GM19351 (cell line): ENCODE data around the gene RASA1.
A peak's percentile ranks its signal among the peaks of the same experiment; 100 is the strongest.
"Not testable (repeated sequence)": the region's sequence is repeated elsewhere in the genome, so short reads cannot be mapped to it uniquely, and the experiment has no call there.

Experiments used
- ATAC-seq: cut with Tn5 transposase; IDR thresholded peaks from one replicate; pipeline ENCODE4 v1.9.1; 2021; ENCODE audit warnings: mild to moderate bottlenecking, moderate library complexity; ENCODE audit not compliant: unreplicated experiment

Gene RASA1

DNA sequence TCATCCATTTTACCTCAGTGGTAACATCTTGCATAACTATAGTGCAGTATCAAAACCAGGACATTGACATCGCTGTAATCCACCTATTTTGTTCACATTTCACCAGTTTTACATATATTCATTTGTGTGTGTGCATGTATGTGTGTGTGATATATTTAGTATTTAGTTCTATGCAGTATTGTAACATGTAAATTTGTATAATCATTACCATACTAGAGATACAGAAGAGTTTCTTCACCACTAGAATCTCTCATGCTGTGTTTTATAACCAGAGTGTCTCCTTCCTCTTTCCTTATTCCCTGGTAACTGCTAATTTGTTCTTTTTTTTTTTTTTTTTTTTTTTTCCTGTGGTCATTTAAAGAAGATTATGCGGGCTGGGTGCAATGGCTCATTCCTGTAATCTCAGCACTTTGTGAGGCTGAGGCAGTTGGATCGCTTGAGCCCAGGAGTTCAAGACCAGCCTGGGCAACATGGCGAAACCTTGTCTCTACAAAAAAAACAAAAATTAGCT, 11.0 kb downstream of the RASA1 start:
- ATAC-seq: no peak

DNA sequence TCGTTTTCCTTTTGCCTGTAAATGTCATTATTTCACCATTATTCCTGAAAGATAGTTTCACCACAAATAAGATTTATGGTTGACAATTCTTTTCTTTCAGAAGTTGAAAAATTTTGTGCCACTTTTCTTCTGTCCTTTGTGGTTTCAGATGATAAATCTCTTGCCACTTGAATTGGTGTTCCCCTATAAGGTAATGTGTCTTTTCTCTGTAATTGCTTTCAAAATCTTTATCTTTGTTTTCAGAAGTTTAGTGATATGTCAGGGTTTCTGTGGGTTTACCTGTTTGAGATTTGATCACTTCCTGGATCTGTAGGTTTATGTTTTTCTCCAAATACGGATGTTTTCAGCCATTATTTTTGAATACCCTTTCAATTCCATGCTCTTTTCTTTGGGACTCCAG, 14.6 kb downstream of the RASA1 start:
- ATAC-seq: no peak

DNA sequence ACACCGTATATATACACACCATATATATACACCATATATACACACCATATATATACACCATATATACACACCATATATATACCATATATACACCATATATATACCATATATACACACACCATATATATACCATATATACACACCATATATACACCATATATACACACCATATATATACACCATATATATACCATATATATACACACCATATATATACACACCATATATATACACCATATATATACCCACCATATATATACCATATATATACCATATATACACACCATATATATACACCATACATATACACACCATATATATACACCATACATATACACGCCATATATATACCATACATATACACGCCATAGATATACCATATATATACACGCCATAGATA, 19.6 kb downstream of the RASA1 start:
- not testable (repeated sequence) for ATAC-seq

DNA sequence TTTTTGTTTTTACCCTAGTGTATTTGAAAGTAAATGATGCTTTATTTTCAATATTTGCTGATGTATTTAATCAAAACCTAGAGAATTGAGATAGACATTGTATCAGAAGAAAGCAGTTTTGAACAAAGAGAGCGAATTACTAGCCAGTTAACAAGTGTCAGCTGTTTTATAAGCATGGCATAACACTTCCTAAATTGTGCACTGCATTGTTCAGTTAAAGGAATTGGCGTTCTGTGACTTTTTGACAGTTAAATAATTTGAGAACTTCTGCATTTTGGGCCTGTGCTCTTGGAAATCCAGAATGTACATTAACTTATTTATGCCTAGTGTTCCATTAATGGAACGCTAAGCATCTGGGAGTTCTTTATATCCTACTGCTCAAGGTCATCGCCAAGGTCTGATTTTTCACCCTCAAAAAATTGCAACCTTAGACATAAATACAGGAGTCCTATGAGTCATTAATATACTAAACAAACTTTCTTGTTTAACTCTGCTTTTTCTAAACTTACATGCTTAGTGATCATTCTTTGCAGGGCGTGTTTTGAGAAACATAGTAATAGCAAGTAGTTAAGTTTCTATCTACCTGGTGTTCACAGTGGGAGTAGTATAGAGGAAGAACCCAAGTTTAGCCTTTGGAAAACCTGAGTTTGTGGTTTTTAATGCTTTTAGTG, 31.1 kb downstream of the RASA1 start:
- ATAC-seq: no peak

DNA sequence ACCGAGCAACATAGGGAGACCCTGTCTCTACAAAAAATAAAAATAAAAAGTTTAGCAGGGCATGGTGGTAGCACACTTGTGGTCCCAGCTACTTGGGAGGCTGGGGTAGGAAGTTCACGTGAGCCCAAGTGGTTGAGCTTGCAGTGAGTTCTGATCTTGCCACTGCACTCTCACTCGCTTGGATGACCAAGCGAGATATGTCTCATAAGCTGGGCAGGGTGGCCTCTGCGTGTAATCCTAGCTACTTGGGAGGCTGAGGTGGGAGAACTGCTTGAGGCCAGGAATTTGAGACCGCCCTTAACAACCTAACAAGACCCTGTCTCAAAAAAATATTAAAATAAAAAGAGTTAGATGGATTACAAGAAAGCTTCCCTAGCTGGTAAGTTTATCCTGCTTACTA, 32.5 kb downstream of the RASA1 start:
- ATAC-seq: no peak

DNA sequence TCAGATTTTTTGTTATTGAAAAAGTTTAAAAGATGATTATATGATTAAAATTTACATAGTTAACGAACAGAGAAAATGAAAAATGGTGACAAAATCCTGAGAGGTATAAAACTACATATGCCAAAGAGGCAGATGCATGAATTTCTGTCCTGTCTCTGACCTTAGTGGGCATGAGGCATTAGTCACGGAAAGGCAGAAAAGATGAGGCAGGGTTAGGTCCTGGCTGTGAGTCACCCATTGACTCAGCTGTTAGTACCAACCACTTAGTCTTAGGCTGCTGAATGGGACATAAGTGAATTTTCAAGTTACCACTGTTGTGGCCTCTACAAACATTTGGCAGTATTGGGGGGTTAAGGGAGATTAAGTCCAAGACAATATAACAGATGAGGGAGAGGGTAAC, 33.1 kb downstream of the RASA1 start:
- no peak for ATAC-seq

DNA sequence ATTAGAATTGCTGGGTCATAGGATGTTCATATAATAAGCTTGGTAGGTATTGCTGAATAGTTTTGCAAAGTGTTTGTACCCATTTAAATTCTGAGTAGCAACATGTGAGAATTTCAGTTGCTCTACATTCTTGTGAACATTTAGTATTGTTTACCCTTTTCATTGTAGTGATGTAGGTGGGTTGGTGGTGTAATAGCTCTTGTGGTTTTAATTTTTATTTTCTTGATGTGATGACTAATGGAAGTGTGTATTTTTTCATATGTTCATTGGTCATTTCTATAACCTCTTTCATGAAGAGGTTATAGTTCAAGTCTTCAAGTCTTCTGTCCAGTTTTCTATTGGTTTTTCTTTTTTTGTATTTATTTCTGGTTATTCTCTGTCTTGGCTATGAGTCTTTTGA, 34.4 kb downstream of the RASA1 start:
- no peak for ATAC-seq

DNA sequence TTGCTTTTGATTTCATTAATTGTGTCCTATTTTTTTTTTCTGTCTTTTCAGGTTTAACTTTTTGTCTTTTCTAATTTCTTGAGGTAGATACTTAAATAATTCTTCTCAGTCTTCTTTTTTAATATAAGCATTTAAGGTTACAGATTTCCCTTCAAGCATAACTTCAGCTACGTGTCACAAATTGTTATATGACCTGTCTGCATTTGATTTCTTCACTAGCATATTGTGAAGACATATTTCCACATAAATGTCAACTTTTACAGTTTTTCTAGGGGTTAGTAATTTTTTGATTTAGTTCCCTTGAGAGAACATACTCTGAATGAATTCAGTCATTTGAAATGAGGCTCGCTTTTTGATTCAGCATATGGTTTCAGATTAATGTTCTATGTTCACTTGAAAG, 35.6 kb downstream of the RASA1 start:
- ATAC-seq: no peak

DNA sequence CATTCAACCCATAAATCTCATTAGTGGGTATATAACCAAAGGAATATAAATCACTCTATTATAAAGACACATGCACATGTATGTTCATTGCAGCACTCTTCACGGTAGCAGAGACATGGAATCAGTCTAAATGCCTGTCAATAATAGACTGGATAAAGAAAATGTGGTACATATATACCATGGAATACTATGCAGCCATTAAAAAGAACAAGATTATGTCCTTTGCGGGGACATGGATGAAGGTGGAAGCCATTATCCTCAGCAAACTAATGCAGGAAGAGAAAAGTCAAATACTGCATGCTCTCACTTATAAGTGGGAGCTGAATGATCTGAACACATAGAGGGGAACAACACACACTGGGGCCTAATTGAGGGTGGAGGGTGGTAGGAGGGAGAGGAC, 38.4 kb downstream of the RASA1 start:
- not testable (repeated sequence) for ATAC-seq

DNA sequence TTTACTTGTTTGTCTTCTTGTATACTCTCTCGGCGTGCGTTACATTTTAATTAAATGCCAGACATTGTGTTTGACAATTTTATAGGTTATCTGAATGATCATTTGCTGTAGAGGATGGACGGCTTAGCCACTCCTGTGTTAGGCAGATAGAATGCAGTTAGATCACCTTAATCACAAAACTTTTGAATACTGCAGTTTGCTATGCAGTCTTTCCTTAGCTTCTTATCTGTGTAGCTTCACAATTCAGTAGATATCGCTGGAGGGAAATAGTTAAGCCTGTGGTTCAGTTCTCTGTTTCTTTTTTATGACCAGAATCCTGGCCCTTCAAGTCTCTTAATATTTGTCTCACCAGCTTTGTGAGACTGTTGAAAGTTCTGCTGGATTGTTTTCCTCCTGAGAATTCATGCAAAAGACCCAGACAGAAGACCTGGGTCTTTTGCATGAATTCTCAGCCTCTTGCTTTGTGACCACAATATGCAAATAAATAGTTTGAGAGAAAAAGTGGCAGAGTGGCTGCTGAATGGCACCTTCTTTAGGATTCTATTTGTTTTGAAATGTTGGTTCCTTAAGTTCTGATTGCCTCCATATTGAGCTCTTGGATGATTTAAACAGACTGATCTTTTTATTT, 40.2 kb downstream of the RASA1 start:
- ATAC-seq: peak; percentile 89

DNA sequence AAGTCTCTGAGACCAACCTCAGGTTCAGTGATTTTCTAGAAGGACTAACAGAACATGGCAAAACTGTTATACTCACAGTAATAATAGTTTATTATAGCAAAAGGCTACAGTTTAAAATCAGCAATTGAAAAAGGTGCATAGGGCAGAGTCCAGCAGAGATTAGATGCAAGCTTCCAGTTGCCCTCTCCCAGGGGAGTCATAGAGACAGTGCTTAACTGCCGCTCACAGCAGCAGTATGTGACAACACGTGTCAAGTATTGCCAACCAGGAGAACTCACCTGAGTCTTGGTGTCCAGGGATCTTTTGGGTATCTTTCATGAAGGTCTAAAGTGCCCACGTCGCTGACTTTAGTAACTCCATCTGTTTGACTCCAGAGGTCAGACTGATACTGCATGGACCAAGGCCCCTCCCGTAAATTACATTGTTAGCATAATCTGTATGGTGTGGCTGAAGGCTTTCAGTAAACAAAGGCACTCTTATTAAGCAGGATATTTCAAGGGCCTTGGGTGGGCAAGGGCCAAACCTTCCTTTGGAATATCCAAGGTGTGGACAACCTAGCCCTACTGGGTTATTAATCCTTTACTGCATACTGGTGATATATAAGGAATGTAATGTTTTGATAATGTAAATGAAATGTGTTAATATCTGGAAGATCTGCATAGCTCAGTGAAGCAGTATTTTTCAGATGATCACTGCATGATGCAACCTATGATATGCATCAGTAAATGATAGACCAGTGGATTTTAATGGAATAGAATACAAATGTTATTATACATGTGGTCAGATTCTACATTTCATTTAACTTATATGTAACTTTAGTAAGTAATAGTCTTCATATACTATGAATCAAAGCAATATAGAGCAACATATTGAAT, 44.0 kb downstream of the RASA1 start:
- ATAC-seq: no peak

DNA sequence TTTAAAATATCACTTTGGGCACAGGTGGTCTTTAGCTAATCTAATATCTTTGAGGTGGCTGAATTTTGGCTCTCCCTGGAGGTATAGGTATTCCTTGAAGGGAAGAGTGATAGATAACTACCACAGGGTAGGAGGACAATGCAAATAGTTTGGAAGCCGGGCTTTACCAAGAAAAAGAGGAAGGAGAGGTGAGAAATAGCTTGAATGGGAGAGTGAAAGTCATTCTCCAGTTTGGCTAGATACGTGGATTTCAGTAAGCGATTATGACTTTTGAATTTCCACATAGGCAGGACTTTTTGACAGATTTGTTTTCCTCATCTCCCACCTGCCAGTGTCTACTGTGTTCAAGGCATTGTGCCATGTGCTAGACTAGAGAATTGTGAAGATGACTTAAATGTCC, 45.5 kb downstream of the RASA1 start:
- no peak for ATAC-seq

DNA sequence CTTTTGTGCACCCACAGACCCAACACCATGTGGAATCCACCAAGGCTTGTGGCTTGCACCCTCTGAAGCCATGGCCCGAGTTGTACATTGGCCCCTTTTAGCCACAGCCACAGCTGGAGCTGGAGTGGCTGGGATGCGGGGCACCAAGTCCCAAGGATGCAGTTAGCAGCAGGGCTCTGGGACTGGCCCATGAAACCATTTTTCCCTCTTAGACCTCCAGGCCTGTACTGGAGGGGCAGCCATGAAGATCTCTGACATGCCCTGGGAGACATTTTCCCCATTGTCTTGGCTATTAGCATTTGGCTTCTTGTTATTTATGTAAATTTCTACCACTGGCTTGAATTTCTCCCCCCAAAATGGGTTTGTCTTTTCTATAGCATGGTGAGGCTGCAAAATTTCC, 51.8 kb downstream of the RASA1 start:
- ATAC-seq: no peak

DNA sequence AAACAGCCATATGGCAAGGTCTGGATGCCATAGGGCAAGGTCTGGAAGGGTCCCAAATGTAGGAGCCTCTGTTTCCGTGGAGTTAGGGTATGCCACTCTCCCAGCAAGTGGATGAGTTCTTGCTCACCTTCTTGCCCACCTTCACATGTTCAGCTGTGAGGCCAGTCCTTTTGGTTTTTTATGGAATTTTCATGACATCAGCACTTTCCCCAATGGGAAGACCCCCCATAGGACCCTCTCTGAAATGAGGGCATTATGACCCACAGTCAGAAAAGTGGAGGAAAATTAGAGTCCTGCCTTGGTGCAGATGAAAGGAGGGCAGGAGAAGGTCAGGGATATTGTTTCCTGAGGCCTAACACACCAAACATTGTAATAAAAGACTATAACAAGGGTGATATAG, 53.9 kb downstream of the RASA1 start:
- ATAC-seq: no peak

DNA sequence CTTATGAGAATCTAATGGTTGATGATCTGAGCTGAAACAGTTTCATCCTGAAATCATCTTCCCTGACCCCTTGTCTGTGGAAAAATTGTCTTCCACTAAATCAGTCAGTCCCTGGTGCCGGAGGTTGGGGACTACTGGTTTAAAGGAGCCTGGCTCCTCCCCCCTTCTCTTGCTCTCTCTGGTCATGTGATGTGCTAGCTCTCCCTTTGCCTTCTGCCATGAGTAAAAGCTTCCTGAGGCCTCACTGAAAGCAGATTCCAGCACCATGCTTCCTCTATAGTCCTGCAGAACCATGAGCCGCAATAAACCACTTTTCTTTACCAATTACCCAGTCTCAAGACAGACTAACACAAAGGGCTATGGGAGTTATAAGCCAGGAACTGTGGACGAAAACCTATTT, 54.7 kb downstream of the RASA1 start:
- ATAC-seq: no peak

DNA sequence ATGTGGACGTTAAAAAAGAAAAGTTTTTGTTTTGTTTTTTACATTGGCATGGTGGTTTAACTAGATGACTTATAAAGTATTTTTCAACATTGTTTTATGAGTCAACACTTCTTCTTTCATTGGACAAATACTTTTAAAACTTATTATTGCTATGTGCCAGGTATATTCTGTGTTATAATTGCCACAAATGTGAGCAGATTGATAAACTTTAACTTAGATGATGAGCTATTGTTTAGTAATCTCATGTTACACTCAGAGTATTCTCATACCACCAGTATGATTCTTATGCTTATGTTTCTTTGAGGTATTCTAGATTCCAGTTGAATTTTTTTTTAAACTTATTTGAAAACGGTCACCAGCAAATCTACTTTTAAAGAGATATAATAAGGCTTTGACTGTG, 60.3 kb downstream of the RASA1 start:
- ATAC-seq: no peak

DNA sequence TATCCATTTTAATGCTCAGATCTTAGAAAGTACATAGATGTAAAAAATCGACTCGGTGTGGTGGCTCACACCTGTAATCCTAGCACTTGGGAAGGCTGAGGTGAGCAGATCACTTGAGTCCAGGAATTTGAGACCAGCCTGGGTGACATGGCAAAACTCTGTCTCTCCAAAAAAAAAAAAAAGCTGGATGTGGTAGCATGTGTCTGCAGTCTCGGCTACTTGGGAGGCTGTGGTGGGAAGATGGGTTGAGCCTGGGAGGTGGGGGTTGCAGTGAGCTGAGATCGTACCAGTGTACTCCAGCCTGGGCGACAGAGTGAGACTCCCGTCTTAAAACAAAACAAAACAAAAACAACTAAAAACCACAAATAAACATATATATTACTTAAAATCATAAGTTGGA, 61.4 kb downstream of the RASA1 start:
- ATAC-seq: no peak

DNA sequence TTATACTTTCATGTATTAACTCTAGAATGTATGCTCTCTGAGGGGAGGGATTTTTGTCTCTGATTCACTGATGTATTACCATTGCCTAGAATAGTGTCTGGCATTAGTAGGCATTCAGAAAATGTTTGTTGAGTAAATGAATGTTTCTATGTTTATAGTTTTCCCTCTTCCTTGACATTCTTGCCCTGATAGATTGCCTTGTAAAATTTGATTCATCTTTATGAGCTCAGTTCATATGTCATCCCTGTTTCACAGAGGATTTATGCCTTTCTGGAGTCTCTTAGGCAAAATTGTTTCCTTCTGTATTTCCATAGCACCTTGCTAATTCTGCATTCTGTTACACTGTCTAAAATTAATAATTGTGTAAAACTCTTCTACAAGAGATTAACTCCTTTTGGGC, 72.3 kb downstream of the RASA1 start:
- no peak for ATAC-seq

DNA sequence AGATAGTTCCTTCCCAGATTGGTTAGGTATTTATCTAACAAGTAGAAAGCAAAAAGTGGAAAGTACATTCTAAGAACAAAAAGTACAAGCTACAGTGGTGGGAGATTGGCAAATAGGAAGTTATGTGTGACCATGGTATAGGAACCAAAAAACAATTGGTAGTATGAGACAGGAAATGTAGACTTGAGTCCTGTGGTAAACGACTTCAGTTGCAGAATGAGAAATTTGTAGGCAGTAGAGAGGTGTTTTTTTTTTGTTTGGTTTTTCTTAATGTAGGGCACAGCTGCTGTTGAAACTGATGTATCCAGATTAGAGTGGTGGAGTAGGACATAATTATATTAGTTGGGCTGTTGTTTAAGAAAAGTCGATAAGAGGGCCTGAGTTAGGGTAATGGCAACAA, 73.0 kb downstream of the RASA1 start:
- peak; percentile 100 for ATAC-seq

DNA sequence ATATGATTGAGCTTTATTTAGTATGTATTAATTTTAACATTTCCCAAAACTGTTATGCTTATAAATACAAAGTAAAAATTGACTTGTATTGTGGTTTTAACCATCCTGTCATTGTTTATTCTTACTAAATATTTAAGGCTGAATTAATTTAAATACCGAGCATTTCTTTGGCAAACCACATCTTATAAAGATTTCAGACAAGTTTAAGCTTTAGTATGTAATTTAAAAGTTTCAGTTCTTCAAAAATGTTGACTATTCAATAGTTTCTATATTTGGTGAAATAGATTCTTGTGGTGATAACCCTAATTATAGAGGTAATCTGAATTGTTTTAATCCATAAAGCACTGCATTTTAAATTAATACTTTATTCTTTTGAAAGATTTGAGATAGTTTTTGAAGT, 79.6 kb downstream of the RASA1 start:
- peak; percentile 60 for ATAC-seq

DNA sequence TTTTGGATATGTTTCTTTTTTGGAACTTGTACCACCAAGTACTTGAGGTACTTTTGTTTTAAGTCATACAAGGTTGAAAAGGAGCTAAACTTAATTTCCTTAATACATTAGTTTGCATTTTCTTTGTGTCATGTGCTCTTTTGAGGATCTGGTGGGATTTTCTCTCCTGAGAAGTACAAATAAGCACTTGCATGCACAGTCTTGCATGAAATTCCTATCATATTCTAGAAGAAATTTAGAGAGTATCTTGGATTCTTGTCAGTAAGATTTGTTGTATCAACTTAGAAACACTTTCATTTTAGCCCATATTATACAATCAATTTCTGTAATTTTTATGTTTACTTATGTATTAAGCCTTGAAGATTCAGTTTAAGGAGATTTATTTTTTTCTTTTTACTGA, 80.2 kb downstream of the RASA1 start:
- ATAC-seq: no peak

DNA sequence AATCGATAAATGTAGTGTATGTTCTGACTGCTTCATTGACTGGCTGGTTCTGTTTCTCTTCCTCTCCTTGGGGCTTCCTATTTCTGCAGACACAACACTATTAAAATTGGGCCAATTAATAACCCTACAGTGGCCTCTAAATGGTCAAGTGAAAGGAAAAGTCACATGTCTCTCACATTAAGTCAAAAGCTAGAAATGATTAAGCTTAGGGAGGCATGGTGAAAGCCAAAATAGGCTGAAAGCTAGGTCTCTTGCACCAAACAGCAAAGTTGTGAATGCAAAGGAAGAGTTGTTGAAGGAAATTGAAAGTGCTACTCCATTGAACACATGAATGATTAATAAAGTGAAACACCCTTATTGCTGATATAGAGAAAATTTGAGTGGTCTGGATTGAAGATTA, 86.8 kb downstream of the RASA1 start:
- no peak for ATAC-seq
